CD4-positive, alpha-beta memory T cell (primary cell): ENCODE measurements around the gene TEKT3. TPM values are rescaled to one million over a fixed set of nuclear protein-coding genes. Genes with fewer than 3 reads are reported as not detected.
A peak's percentile ranks its signal among the peaks of the same experiment; 100 is the strongest.

Experiments used
- CTCF ChIA-PET: fragments of 350-600 bp; sonication (Branson Sonifier 250); formaldehyde crosslinking; loops from one replicate; lab custom pipeline; 2021; ENCODE audit warnings: inconsistent platforms; ENCODE audit not compliant: partially characterized antibody; lab: Charles Lee
- POLR2A ChIA-PET: fragments of 350-600 bp; sonication (Branson Sonifier 250); formaldehyde crosslinking; loops from one replicate; lab custom pipeline; 2021; ENCODE audit not compliant: partially characterized antibody; lab: Charles Lee
- DNase-seq, 5 donors: peaks; one replicate each; pipeline versions ENCODE4 v3.0.0 to v3.0.0-alpha.2; 2020 to 2022; ENCODE audit warnings: mixed read lengths in 1 of 5
- H3K27ac ChIP-seq: one replicate; pipeline ENCODE4 v1.7.0; 2013; ENCODE audit warnings: low read depth, low read length
- H3K27me3 ChIP-seq: 2 replicates; pipeline ENCODE4 v1.7.0; 2013; ENCODE audit warnings: mild to moderate bottlenecking, low read length, moderate library complexity; ENCODE audit not compliant: insufficient read depth
- H3K36me3 ChIP-seq: 2 replicates; pipeline ENCODE4 v1.7.0; 2013; ENCODE audit warnings: mild to moderate bottlenecking, low read length, moderate library complexity; ENCODE audit not compliant: insufficient read depth
- H3K4me1 ChIP-seq: 2 replicates; pipeline ENCODE4 v1.7.0; 2013; ENCODE audit warnings: mild to moderate bottlenecking, low read length, moderate library complexity; ENCODE audit not compliant: insufficient read depth
- H3K4me3 ChIP-seq, 2 donors: one replicate each; pipeline ENCODE4 v1.7.0; 2013; ENCODE audit warnings: low read length in 2 of 2, mild to moderate bottlenecking in 1 of 2
- H3K9me3 ChIP-seq, 2 donors: one replicate each; pipeline ENCODE4 v1.7.0; 2013; ENCODE audit warnings: low read length in 2 of 2, control low read depth in 1 of 2; ENCODE audit not compliant: control insufficient read depth in 1 of 2
- H3K27ac Mint-ChIP-seq, 7 donors: one replicate each; pipeline ENCODE4 v1.8.0; 2020 to 2021; ENCODE audit warnings: mixed read lengths in 7 of 7, mild to moderate bottlenecking in 6 of 7, inconsistent platforms in 3 of 7, moderate library complexity in 3 of 7
- H3K27me3 Mint-ChIP-seq, 2 donors: one replicate each; pipeline ENCODE4 v1.8.0; 2020 to 2021; ENCODE audit warnings: mixed read lengths in 2 of 2
- H3K36me3 Mint-ChIP-seq, 2 donors: one replicate each; pipeline ENCODE4 v1.8.0; 2020 to 2021; ENCODE audit warnings: mixed read lengths in 2 of 2, inconsistent platforms in 1 of 2, mild to moderate bottlenecking in 1 of 2
- H3K4me1 Mint-ChIP-seq, 4 donors: one replicate each; pipeline ENCODE4 v1.8.0; 2020 to 2021; ENCODE audit warnings: mixed read lengths in 4 of 4, mild to moderate bottlenecking in 1 of 4
- H3K4me3 Mint-ChIP-seq, 8 donors: one replicate each; pipeline ENCODE4 v1.8.0; 2020 to 2021; ENCODE audit warnings: mixed read lengths in 8 of 8, mild to moderate bottlenecking in 7 of 8, moderate library complexity in 6 of 8, inconsistent platforms in 3 of 8
- H3K9me3 Mint-ChIP-seq, 8 donors: one replicate each; pipeline ENCODE4 v1.8.0; 2020 to 2021; ENCODE audit warnings: mixed read lengths in 8 of 8, mild to moderate bottlenecking in 5 of 8, inconsistent platforms in 3 of 8, moderate library complexity in 1 of 8
- intact Hi-C: fragments of 100-400 bp; cut with micrococcal nuclease; formaldehyde crosslinking; loops from one replicate; pipeline ENCODE4 v1.15.1; 2023
- polyA plus RNA-seq, 2 donors: library from polyadenylated mRNA; unstranded; fragments of 300-500 nt; fragmentation: Illumina TruSeq; gene quantifications; one replicate each; pipeline ENCODE4 v1.2.3, GENCODE V29; 2021
- total RNA-seq, 2 experiments: library from RNA; stranded (reverse); gene quantifications; one replicate each; pipeline ENCODE4 v1.2.3, GENCODE V29; 2021

Gene TEKT3
- total and polyA plus RNA-seq, 4 experiments from 2014 or later: 0.42 to 0.76 TPM; not detected in 2

DNA sequence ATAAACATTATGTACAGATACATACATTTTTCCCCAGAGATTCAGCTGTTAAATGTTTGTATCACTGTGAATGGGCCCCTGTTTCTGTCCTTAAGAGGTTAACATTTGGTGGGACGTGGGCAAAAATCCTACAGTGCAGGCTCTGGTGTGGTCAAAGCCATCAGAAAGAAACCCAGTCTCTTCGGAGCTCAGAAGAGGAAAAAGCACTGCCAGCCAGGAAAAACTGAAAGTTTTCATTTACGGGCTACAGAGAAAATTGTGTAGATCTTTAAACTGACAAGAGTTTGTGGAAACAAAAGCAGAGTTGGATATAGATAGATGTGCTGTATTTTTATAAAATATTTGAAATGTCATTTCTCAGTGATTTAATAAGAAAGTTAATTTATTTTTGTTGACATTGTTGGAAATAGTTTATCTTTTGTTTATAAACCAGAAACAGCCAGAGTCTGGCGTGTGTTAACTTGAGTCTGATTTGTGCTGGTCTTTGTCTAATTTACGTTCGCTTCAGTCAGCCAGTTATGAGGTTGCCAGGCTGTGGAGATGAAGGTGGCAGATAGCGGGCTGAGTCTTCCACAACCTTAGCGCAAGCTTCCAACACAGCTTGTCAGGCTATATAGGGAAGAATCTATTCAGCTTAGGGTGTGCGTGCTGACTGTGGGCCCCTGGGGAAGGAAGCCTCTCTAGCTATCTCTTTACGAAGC is 9.5 kb upstream of the TEKT3 start:
- intact Hi-C loops: no loop called here
- Mint-ChIP-seq H3K9me3 (peaks cover 0 to 2% (median 0%) of the 10 kb centered on the region in 8 donors), H3K4me1 (no peaks in the 10 kb centered on the region), H3K27me3 (peaks cover 26 to 29% of the 10 kb centered on the region in 2 donors), H3K36me3 (no peaks in the 10 kb centered on the region), H3K4me3 (no peak overlapping the region), H3K27ac (no peak overlapping the region)
- ChIA-PET POLR2A (no interaction called here), CTCF (no interaction called here)
- Histone ChIP-seq H3K27me3 (no peaks in the 10 kb centered on the region), H3K4me1 (no peaks in the 10 kb centered on the region), H3K27ac (no peak overlapping the region), H3K9me3 (no peaks in the 10 kb centered on the region), H3K4me3 (no peak overlapping the region), H3K36me3 (no peaks in the 10 kb centered on the region)
- no peak for DNase-seq

DNA sequence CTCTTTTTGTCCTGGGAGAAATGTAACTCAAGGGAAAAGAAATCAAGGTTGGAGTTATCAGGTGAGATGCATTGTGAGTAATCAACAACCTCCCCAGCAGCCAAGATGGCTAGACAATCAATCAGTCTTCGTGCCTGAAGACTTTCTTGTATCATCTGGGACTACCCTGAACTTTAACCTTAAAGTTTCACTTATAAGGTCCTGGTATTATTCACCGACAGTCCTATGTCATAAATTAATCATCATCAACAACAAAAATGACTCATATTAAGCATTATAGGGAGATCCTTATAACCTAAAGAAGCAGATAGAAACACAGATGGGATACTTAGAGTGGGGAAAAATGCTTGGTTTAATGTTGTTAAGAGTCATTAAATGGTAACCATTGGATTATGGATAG is 7.7 kb upstream of the TEKT3 start:
- Mint-ChIP-seq H3K4me3 (no peak overlapping the region), H3K9me3 (peaks cover 0 to 5% (median 0%) of the 10 kb centered on the region in 8 donors), H3K36me3 (no peaks in the 10 kb centered on the region), H3K27me3 (peaks cover 28 to 38% of the 10 kb centered on the region in 2 donors), H3K4me1 (no peaks in the 10 kb centered on the region), H3K27ac (no peak overlapping the region)
- no peak overlapping the region for H3K4me3 ChIP-seq
- intact Hi-C loops: no loop called here
- H3K27me3 ChIP-seq: peaks cover 3% of the 10 kb centered on the region
- DNase-seq: no peak
- H3K9me3 ChIP-seq: no peaks in the 10 kb centered on the region
- H3K4me1 ChIP-seq: no peaks in the 10 kb centered on the region
- ChIA-PET POLR2A (no interaction called here), CTCF (no interaction called here)
- H3K36me3 ChIP-seq: no peaks in the 10 kb centered on the region
- H3K27ac ChIP-seq: no peak overlapping the region

DNA sequence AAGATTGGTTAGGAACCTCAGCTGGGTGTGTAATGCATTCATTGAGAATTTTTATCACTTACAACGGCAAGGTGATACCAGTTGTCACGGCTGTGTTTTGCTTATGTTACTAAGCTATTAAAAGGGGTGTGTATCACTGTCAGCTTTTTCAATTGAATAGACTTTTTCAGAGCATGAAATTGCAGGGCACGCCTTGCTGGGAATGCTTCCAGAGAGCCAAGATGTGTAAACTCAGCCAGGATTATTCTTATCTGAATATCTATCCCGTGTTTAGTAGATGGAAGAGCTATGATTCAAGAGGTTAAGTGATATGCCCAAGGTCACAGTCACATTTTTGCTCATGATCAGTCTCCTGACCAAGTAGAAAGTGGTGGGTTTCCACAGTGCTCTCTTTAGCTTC is 6.6 kb upstream of the TEKT3 start:
- H3K36me3 Mint-ChIP-seq: no peaks in the 10 kb centered on the region

DNA sequence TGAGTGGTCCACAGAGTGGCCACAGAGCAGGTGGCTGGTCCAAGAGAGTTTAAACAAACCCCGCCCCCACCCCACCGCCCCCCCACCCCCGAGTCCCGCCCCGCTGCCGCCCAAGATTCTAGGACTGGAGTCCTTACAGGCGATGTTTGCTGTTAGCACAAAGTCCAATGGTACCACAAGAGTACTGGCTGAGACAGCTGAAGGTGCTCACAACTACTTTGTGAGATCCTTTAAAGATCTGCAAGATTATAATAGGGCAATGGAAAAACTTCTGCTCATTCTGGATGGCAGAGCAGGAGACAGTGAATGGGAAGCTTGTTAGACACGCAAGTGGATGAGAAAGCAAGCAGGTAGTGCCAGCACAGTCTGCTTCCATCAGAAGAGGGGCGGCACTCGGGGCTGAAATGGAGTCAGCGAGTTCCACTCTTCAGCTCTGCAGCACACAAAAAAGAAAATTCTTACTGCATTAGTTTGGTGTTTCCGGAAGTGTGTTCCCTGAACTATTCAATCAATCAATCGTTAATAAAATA is 4.7 kb upstream of the TEKT3 start:
- H3K9me3 ChIP-seq: no peaks in the 10 kb centered on the region
- peaks cover 0 to 3% (median 0%) of the 10 kb centered on the region in 8 donors for H3K9me3 Mint-ChIP-seq
- H3K27ac ChIP-seq: no peak overlapping the region
- no peak overlapping the region for H3K27ac Mint-ChIP-seq
- peaks cover 2 to 8% (median 3%) of the 10 kb centered on the region in 4 donors for H3K4me1 Mint-ChIP-seq
- H3K36me3 Mint-ChIP-seq: no peaks in the 10 kb centered on the region
- ChIA-PET POLR2A (no interaction called here), CTCF (no interaction called here)
- H3K4me1 ChIP-seq: no peaks in the 10 kb centered on the region
- no peak for DNase-seq
- H3K27me3 Mint-ChIP-seq: peaks cover 36 to 50% of the 10 kb centered on the region in 2 donors
- intact Hi-C loops: no loop called here
- H3K36me3 ChIP-seq: no peaks in the 10 kb centered on the region
- H3K4me3 ChIP-seq: no peak overlapping the region
- peaks cover 15% of the 10 kb centered on the region for H3K27me3 ChIP-seq
- H3K4me3 Mint-ChIP-seq: no peak overlapping the region

More for the DNA sequence above, 6.6 kb upstream of the TEKT3 start:
- H3K27me3 Mint-ChIP-seq: peaks cover 37 to 38% of the 10 kb centered on the region in 2 donors
- no peaks in the 10 kb centered on the region for H3K4me1 Mint-ChIP-seq
- no peaks in the 10 kb centered on the region for H3K36me3 ChIP-seq
- intact Hi-C loops: no loop called here
- no peak overlapping the region for H3K27ac Mint-ChIP-seq
- no peak overlapping the region for H3K27ac ChIP-seq
- no peaks in the 10 kb centered on the region for H3K4me1 ChIP-seq
- H3K9me3 Mint-ChIP-seq: peaks cover 0 to 5% (median 0%) of the 10 kb centered on the region in 8 donors
- POLR2A ChIA-PET: no interaction called here
- CTCF ChIA-PET: no interaction called here
- H3K27me3 ChIP-seq: peaks cover 5% of the 10 kb centered on the region
- no peaks in the 10 kb centered on the region for H3K9me3 ChIP-seq
- no peak overlapping the region for H3K4me3 ChIP-seq
- no peak for DNase-seq
- no peak overlapping the region for H3K4me3 Mint-ChIP-seq

DNA sequence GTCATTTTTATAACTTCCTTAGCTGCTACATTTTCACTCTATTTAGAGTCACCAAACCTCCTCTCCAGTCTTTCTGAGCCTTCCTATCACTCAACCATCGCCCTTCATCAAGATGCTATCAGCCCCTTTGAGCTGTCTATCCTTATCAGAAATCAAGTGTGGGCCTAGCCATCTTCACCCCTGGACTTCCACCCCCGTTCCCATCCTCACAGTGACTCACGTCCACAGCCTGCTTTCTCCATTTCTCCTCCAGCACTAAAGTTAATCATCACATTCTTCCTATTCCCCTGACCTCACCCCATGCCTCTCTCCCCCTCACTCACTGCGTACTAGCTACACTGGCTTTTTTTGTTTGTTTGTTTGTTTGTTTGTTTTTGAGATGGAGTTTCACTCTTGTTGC is 2.4 kb upstream of the TEKT3 start:
- no peak overlapping the region for H3K4me3 ChIP-seq
- Mint-ChIP-seq H3K27me3 (peaks cover 48% of the 10 kb centered on the region in 2 donors), H3K9me3 (peaks cover 0 to 3% (median 0%) of the 10 kb centered on the region in 8 donors), H3K4me3 (no peak overlapping the region), H3K27ac (no peak overlapping the region), H3K4me1 (peaks cover 6 to 13% (median 8%) of the 10 kb centered on the region in 4 donors), H3K36me3 (no peaks in the 10 kb centered on the region)
- DNase-seq: no peak
- no peaks in the 10 kb centered on the region for H3K4me1 ChIP-seq
- peaks cover 19% of the 10 kb centered on the region for H3K27me3 ChIP-seq
- H3K36me3 ChIP-seq: no peaks in the 10 kb centered on the region
- POLR2A ChIA-PET: no interaction called here
- intact Hi-C loops: no loop called here
- CTCF ChIA-PET: no interaction called here
- no peaks in the 10 kb centered on the region for H3K9me3 ChIP-seq
- no peak overlapping the region for H3K27ac ChIP-seq

DNA sequence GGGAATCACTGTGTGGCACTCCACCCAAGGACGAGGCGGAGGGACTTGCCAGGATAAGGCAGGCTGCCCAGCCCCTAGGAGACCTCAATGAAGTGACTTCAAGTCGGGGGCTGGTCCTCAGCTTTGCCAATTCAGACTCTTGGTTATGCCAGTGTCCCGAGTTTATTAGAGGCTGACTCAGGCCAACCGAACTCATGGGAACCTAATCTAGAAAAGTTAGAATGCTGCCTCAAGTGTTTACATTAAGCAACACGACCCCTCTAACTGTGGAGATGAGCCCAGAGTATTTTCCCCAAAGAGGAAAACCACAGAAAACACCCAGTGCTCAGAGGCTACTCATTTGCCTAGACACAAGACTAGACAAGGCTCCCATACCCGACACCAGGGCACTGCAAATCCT is 1.1 kb upstream of the TEKT3 start:
- POLR2A ChIA-PET: no interaction called here
- Histone ChIP-seq H3K27ac (no peak overlapping the region), H3K4me1 (no peaks in the 10 kb centered on the region), H3K4me3 (no peak overlapping the region), H3K9me3 (no peaks in the 10 kb centered on the region), H3K27me3 (peaks cover 19% of the 10 kb centered on the region), H3K36me3 (no peaks in the 10 kb centered on the region)
- Mint-ChIP-seq H3K36me3 (no peaks in the 10 kb centered on the region), H3K27ac (no peak overlapping the region), H3K27me3 (peaks cover 39 to 40% of the 10 kb centered on the region in 2 donors), H3K4me3 (no peak overlapping the region), H3K4me1 (peaks cover 6 to 13% (median 8%) of the 10 kb centered on the region in 4 donors), H3K9me3 (peaks cover 0 to 5% (median 0%) of the 10 kb centered on the region in 8 donors)
- CTCF ChIA-PET: no interaction called here
- DNase-seq: no peak
- intact Hi-C loops: no loop called here

DNA sequence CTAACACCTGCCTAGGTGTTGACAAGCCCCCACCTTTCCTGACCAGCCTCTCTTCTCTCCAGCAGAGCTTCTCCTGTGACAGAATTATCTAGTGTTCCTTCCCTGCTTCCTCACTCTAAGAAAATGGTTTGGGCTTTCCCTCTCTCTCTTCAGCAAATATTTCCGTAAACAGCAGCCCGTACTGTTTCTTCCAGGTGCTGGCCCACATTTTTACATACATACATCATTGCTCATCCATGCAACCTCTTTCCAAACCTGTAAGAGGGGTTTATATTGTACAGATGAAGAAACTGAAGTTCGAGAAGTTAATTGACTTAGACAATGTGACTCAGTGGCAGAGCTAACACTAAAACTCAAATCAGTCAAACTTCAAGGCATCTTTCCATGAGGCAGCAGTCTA is 569 bp upstream of the TEKT3 start:
- no peak overlapping the region for H3K27ac Mint-ChIP-seq
- CTCF ChIA-PET: no interaction called here
- intact Hi-C loops: no loop called here
- peak overlapping the region in 3 of 8 donors; percentile 7 to 50 (median 14) for H3K4me3 Mint-ChIP-seq
- Histone ChIP-seq H3K4me3 (no peak overlapping the region), H3K27me3 (peaks cover 19% of the 10 kb centered on the region), H3K27ac (no peak overlapping the region), H3K36me3 (no peaks in the 10 kb centered on the region), H3K9me3 (no peaks in the 10 kb centered on the region), H3K4me1 (no peaks in the 10 kb centered on the region)
- peaks cover 0 to 5% (median 0%) of the 10 kb centered on the region in 8 donors for H3K9me3 Mint-ChIP-seq
- POLR2A ChIA-PET: no interaction called here
- DNase-seq: no peak
- peaks cover 40 to 42% of the 10 kb centered on the region in 2 donors for H3K27me3 Mint-ChIP-seq
- no peaks in the 10 kb centered on the region for H3K36me3 Mint-ChIP-seq
- peaks cover 6 to 13% (median 8%) of the 10 kb centered on the region in 4 donors for H3K4me1 Mint-ChIP-seq
